Tibial nerve (tissue), 4 donors: ENCODE results near the gene DYRK1A.

ENCODE experiments used
- CTCF ChIP-seq, 5 experiments: fragments of 200-600 bp in 3 of 5; fragments of 450-650 bp in 2 of 5; sonication (generic) in 3 of 5; IDR thresholded peaks; one replicate each; pipeline ENCODE4 v1.5.1; 2016 to 2019; ENCODE audit warnings: antibody characterized with exemption in 5 of 5, mild to moderate bottlenecking in 3 of 5, moderate library complexity in 2 of 5
- EP300 ChIP-seq, 2 donors: sonication (generic); formaldehyde crosslinking; IDR thresholded peaks; one replicate each; pipeline ENCODE4 v1.6.1; 2017; ENCODE audit warnings: antibody characterized with exemption in 2 of 2, mild to moderate bottlenecking in 1 of 2
- POLR2A ChIP-seq, 2 donors: fragments of 450-650 bp; IDR thresholded peaks; one replicate each; pipeline ENCODE4 v1.6.1; 2017; ENCODE audit warnings: antibody characterized with exemption in 2 of 2, mild to moderate bottlenecking in 2 of 2, moderate library complexity in 2 of 2

- TF ChIP-seq CTCF (IDR thresholded peaks at IDR 0.05) (no peak), EP300 (IDR thresholded peaks at IDR 0.05) (no peak), POLR2A (IDR thresholded peaks at IDR 0.05) (no peak)
Measured at GRCh38 chr21:37483776-37484175, 117.2 kb downstream of the DYRK1A start.
